HepG2 (cell line): ENCODE data around the gene KMT2B. TPM values are rescaled to one million over a fixed set of nuclear protein-coding genes. Genes with fewer than 3 reads are reported as not detected.
A peak's percentile ranks its signal among the peaks of the same experiment; 100 is the strongest.

Experiments used
- ATAC-seq: fragments of 200-7000 bp; cut with Tn5 transposase; 3 replicates; pipeline ENCODE4 v1.9.1; 2020; ENCODE audit warnings: mild to moderate bottlenecking, moderate library complexity
- BruUV-seq: library from RNA; stranded (reverse); fragments of 400-500 nt; replicated peaks from 2 replicates; lab custom pipeline; 2021; lab: Mats Ljungman, UMichigan
- CTCF ChIA-PET: fragments of 300-600 bp; formaldehyde crosslinking; extraction: SDS; loops from one replicate; lab custom pipeline; 2021; ENCODE audit warnings: low total read pairs, inconsistent platforms, low intra/inter-chr PET ratio; lab: Yijun Ruan, JAX
- POLR2A ChIA-PET: fragments of 350-600 bp; sonication (Branson Sonifier 250); formaldehyde crosslinking; loops from one replicate; lab custom pipeline; 2020; ENCODE audit warnings: antibody characterized with exemption, inconsistent platforms; lab: Yijun Ruan, JAX
- DNase-seq: peaks from one replicate; pipeline ENCODE4 v3.0.0-alpha.2; 2015; ENCODE audit warnings: low spot score
- FAIRE-seq: peaks from 3 replicates; lab custom pipeline; 2011; peaks lifted over from hg19 to GRCh38; lab: Jason Lieb, UNC
- H2AFZ ChIP-seq: one replicate; pipeline ENCODE4 v1.6.1; 2011; ENCODE audit warnings: low read length, inconsistent platforms
- H3K27ac ChIP-seq: fragments of 300-600 bp; 3 replicates; pipeline ENCODE4 v1.8.0; 2011; ENCODE audit warnings: mixed run types, mild to moderate bottlenecking, mixed read lengths, low read length, inconsistent platforms; ENCODE audit not compliant: insufficient read depth; ENCODE audit errors: extremely low read length
- H3K27me3 ChIP-seq, 2 experiments: fragments of 200-600 bp in 1 of 2; 2 replicates in 1 of 2; 3 replicates in 1 of 2; pipeline versions ENCODE4 v1.6.0 to v1.8.0; 2011; ENCODE audit warnings: low read length in 2 of 2, mild to moderate bottlenecking in 2 of 2, moderate library complexity in 2 of 2, inconsistent platforms in 1 of 2; ENCODE audit not compliant: insufficient read depth in 2 of 2, control insufficient read depth in 1 of 2
- H3K36me3 ChIP-seq, 2 experiments: fragments of 200-600 bp in 1 of 2; replicated peaks in 1 of 2; 2 replicates in 1 of 2; 3 replicates in 1 of 2; pipeline versions ENCODE4 v1.5.1 to v1.8.0; 2011; ENCODE audit warnings: low read length in 2 of 2, inconsistent platforms in 1 of 2; ENCODE audit not compliant: insufficient read depth in 2 of 2, control insufficient read depth in 1 of 2
- H3K4me1 ChIP-seq: 2 replicates; pipeline ENCODE4 v1.5.1; 2012; ENCODE audit warnings: low read length, inconsistent platforms; ENCODE audit not compliant: insufficient read depth
- H3K4me2 ChIP-seq: 2 replicates; pipeline ENCODE4 v1.6.0; 2011; ENCODE audit warnings: low read depth, low read length, inconsistent platforms
- H3K4me3 ChIP-seq, 3 experiments: fragments of 200-600 bp in 1 of 3; sonication (generic), shearing (Covaris generic) in 1 of 3; replicated peaks in 1 of 3; 2 replicates each; pipeline ENCODE4 v1.5.1; 2011 to 2016; ENCODE audit warnings: low read length in 3 of 3, inconsistent platforms in 2 of 3, low read depth in 2 of 3, mild to moderate bottlenecking in 2 of 3, control low read depth in 1 of 3, mixed read lengths in 1 of 3; ENCODE audit not compliant: insufficient read depth in 1 of 3
- H3K79me2 ChIP-seq: one replicate; pipeline ENCODE4 v1.6.1; 2011; ENCODE audit warnings: low read length, inconsistent platforms; ENCODE audit not compliant: insufficient read depth
- H3K9ac ChIP-seq: 2 replicates; pipeline ENCODE4 v1.6.0; 2011; ENCODE audit warnings: mild to moderate bottlenecking, low read depth, low read length, inconsistent platforms; ENCODE audit not compliant: insufficient read depth
- H3K9me3 ChIP-seq: 2 replicates; pipeline ENCODE4 v1.5.1; 2012; ENCODE audit warnings: mild to moderate bottlenecking, low read length
- H4K20me1 ChIP-seq: 2 replicates; pipeline ENCODE4 v1.6.0; 2011; ENCODE audit warnings: inconsistent platforms, mild to moderate bottlenecking, low read length, moderate library complexity; ENCODE audit not compliant: insufficient read depth
- CAMTA2 ChIP-seq: sonication (generic); formaldehyde crosslinking; IDR thresholded peaks from 2 replicates; pipeline ENCODE4 v1.4.0; 2020; ENCODE audit warnings: mild to moderate bottlenecking, missing genetic modification reagents, borderline replicate concordance
- NFRKB ChIP-seq: fragments of 450-650 bp; IDR thresholded peaks from 2 replicates; pipeline ENCODE4 v1.6.1; 2017
- RARG ChIP-seq: sonication (generic); formaldehyde crosslinking; IDR thresholded peaks from 2 replicates; pipeline ENCODE4 v1.4.0; 2020; ENCODE audit warnings: low read depth, mild to moderate bottlenecking, missing genetic modification reagents
- STAT5B ChIP-seq: sonication (generic); formaldehyde crosslinking; IDR thresholded peaks from 2 replicates; pipeline ENCODE4 v1.4.0; 2020; ENCODE audit warnings: missing genetic modification reagents
- ZNF138 ChIP-seq: sonication (generic); formaldehyde crosslinking; IDR thresholded peaks from 2 replicates; pipeline ENCODE4 v1.5.0; 2020; ENCODE audit warnings: mild to moderate bottlenecking, low read depth, missing genetic modification reagents
- ZNF678 ChIP-seq: sonication (generic); formaldehyde crosslinking; IDR thresholded peaks from 2 replicates; pipeline ENCODE4 v1.4.0; 2020; ENCODE audit warnings: mild to moderate bottlenecking, missing genetic modification reagents
- ZNF747 ChIP-seq: sonication (generic); formaldehyde crosslinking; IDR thresholded peaks from 2 replicates; pipeline ENCODE4 v1.8.1; 2023; ENCODE audit warnings: missing genetic modification reagents, mild to moderate bottlenecking, borderline replicate concordance
- ZNF792 ChIP-seq: IDR thresholded peaks from 2 replicates; pipeline ENCODE4 v1.6.1; 2016
- ZNF879 ChIP-seq: sonication (generic); formaldehyde crosslinking; IDR thresholded peaks from 2 replicates; pipeline ENCODE4 v1.8.1; 2023; ENCODE audit warnings: missing genetic modification reagents
- WGBS: methylation state at CpG from one replicate; pipeline ENCODE4 v1.1.6; 2017; ENCODE audit warnings: low lambda C conversion rate; 5-methylcytosine and 5-hydroxymethylcytosine counted together
- in situ Hi-C: cut with HindIII; loops from 2 replicates; pipeline ENCODE4 v1.10.0; 2017; ENCODE audit warnings: low pct_unique_long_range_greater_than_20kb; ENCODE audit not compliant: extremely low pct_ligation_motif_present
- intact Hi-C: fragments of 100-400 bp; cut with micrococcal nuclease; formaldehyde crosslinking; loops from one replicate; pipeline ENCODE4 v1.10.0; 2022; ENCODE audit not compliant: unreplicated experiment
- polyA plus RNA-seq, 8 experiments: library from polyadenylated mRNA; depleted of rRNA in 3 of 8; stranded (reverse) in 7 of 8; unstranded in 1 of 8; fragments of >200 nt; fragmentation: Illumina TruSeq in 4 of 8; extraction: Trizol in 4 of 8; gene quantifications; 2 replicates each; pipeline versions ENCODE4 v1.2.1 to v1.2.3, GENCODE V29; 2011 to 2016; ENCODE audit warnings: low read depth in 4 of 8, missing spikeins in 1 of 8, mixed read lengths in 1 of 8; ENCODE audit not compliant: insufficient read depth in 1 of 8
- total RNA-seq, 5 experiments: library from RNA; depleted of rRNA; stranded (reverse); fragments of >200 nt; fragmentation: Illumina TruSeq; extraction: Trizol; gene quantifications; 2 replicates each; pipeline ENCODE4 v1.2.3, GENCODE V29; 2016; ENCODE audit warnings: low read depth in 1 of 5
- TF ChIP-seq, protein P1 (sequence below): conservative IDR thresholded peaks from 2 replicates; pipeline ENCODE4 v1.6.1; 2018; ENCODE audit warnings: missing genetic modification reagents
- TF ChIP-seq, protein P2 (sequence below): sonication (generic); formaldehyde crosslinking; IDR thresholded peaks from 2 replicates; pipeline ENCODE4 v1.9.0; 2021; ENCODE audit warnings: missing genetic modification reagents, mild to moderate bottlenecking, borderline replicate concordance
- TF ChIP-seq, protein P3 (sequence below): sonication (generic); formaldehyde crosslinking; IDR thresholded peaks from one replicate; pipeline ENCODE4 v1.5.1; 2020; ENCODE audit warnings: mild to moderate bottlenecking, missing genetic modification reagents; ENCODE audit errors: not compliant biosample characterization

Gene KMT2B
- total and polyA plus RNA-seq, 2 of the 13 experiments (the other 11 are each of a cell fraction or from before 2014, with no cell fraction given), result 6.2 to 16.9 TPM

DNA sequence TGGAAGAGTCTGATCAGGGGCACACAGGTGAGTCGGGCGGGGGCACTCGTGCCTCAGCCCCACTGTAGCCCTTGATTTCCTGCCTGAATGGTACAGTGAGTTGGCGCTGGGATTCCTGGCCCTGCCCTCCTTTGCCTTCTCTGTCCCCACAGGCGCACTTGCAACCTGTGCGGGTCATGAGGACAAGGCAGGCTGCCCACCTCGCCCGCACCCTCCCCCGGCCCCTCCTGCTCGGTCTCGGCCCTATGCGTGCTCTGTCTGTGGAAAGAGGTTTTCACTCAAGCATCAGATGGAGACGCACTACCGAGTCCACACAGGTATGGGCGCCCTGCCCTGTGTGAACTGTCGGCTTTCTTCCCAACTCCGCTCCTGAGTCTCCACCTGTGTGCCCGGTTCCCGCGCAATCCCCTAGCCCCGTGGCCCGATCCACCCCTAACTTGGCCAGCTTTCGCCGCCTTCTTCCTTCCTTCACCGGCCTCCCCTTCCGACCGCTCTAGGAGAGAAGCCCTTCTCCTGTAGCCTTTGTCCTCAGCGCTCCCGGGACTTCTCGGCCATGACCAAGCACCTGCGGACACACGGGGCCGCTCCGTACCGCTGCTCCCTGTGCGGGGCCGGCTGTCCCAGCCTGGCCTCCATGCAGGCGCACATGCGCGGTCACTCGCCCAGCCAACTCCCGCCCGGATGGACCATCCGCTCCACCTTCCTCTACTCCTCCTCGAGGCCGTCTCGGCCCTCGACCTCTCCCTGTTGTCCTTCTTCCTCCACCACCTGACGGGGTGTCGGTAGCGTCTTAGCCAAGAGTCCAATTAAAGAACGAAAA, 1.6 kb upstream of the KMT2B start:
- no TSS peak for BruUV-seq
- peak; percentile 32 for DNase-seq
- TF ChIP-seq, protein P1, sequence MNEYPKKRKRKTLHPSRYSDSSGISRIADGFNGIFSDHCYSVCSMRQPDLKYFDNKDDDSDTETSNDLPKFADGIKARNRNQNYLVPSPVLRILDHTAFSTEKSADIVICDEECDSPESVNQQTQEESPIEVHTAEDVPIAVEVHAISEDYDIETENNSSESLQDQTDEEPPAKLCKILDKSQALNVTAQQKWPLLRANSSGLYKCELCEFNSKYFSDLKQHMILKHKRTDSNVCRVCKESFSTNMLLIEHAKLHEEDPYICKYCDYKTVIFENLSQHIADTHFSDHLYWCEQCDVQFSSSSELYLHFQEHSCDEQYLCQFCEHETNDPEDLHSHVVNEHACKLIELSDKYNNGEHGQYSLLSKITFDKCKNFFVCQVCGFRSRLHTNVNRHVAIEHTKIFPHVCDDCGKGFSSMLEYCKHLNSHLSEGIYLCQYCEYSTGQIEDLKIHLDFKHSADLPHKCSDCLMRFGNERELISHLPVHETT (CRISPR knock-in tag), result no peak
- TF ChIP-seq NFRKB, result no peak
- TF ChIP-seq ZNF747 (CRISPR knock-in tag), result peak; percentile 80; the same call in 1 of the 2 replicates
- TF ChIP-seq CAMTA2 (CRISPR knock-in tag), result no peak
- no peak for TF ChIP-seq ZNF879
- no peak for TF ChIP-seq STAT5B (CRISPR knock-in tag)
- TF ChIP-seq, protein P2, sequence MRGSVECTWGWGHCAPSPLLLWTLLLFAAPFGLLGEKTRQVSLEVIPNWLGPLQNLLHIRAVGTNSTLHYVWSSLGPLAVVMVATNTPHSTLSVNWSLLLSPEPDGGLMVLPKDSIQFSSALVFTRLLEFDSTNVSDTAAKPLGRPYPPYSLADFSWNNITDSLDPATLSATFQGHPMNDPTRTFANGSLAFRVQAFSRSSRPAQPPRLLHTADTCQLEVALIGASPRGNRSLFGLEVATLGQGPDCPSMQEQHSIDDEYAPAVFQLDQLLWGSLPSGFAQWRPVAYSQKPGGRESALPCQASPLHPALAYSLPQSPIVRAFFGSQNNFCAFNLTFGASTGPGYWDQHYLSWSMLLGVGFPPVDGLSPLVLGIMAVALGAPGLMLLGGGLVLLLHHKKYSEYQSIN (CRISPR knock-in tag), result no peak
- TF ChIP-seq, protein P3, sequence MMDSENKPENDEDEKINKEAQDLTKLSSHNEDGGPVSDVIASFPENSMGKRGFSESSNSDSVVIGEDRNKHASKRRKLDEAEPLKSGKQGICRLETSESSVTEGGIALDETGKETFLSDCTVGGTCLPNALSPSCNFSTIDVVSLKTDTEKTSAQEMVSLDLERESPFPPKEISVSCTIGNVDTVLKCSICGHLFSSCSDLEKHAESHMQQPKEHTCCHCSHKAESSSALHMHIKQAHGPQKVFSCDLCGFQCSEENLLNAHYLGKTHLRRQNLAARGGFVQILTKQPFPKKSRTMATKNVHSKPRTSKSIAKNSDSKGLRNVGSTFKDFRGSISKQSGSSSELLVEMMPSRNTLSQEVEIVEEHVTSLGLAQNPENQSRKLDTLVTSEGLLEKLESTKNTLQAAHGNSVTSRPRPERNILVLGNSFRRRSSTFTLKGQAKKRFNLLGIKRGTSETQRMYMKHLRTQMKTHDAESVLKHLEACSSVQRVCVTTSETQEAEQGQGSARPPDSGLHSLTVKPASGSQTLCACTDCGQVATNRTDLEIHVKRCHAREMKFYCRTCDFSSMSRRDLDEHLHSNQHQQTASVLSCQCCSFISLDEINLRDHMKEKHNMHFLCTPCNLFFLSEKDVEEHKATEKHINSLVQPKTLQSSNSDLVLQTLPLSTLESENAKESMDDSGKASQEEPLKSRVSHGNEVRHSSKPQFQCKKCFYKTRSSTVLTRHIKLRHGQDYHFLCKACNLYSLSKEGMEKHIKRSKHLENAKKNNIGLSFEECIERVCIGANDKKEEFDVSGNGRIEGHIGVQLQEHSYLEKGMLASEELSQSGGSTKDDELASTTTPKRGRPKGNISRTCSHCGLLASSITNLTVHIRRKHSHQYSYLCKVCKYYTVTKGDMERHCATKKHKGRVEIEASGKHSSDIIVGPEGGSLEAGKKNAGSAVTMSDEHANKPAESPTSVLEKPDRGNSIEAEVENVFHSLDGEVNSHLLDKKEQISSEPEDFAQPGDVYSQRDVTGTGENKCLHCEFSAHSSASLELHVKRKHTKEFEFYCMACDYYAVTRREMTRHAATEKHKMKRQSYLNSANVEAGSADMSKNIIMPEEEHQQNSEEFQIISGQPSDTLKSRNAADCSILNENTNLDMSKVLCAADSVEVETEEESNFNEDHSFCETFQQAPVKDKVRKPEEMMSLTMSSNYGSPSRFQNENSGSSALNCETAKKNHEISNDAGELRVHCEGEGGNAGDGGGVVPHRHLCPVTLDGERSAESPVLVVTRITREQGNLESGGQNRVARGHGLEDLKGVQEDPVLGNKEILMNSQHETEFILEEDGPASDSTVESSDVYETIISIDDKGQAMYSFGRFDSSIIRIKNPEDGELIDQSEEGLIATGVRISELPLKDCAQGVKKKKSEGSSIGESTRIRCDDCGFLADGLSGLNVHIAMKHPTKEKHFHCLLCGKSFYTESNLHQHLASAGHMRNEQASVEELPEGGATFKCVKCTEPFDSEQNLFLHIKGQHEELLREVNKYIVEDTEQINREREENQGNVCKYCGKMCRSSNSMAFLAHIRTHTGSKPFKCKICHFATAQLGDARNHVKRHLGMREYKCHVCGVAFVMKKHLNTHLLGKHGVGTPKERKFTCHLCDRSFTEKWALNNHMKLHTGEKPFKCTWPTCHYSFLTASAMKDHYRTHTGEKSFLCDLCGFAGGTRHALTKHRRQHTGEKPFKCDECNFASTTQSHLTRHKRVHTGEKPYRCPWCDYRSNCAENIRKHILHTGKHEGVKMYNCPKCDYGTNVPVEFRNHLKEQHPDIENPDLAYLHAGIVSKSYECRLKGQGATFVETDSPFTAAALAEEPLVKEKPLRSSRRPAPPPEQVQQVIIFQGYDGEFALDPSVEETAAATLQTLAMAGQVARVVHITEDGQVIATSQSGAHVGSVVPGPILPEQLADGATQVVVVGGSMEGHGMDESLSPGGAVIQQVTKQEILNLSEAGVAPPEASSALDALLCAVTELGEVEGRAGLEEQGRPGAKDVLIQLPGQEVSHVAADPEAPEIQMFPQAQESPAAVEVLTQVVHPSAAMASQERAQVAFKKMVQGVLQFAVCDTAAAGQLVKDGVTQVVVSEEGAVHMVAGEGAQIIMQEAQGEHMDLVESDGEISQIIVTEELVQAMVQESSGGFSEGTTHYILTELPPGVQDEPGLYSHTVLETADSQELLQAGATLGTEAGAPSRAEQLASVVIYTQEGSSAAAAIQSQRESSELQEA (CRISPR knock-in tag), result no peak
- no peak for TF ChIP-seq RARG (CRISPR knock-in tag)
- peak; percentile 48; the same call in 1 of the 2 replicates for TF ChIP-seq ZNF138
- no peak for TF ChIP-seq ZNF678 (CRISPR knock-in tag)
- no peak; the same call in 1 of the 2 replicates for TF ChIP-seq ZNF792 (CRISPR knock-in tag)

More for the DNA sequence above, 1.6 kb upstream of the KMT2B start:
- Histone ChIP-seq H3K79me2 (peaks cover 21% of the 10 kb centered on the region), H3K27me3 (no peaks in the 10 kb centered on the region), H3K4me2 (peak overlapping the region; percentile 96), H3K36me3 (peaks cover 2 to 7% of the 10 kb centered on the region in 2 experiments; a peak in 3 of 5 replicates), H3K27ac (peak overlapping the region; percentile 78), H3K9ac (peak overlapping the region; percentile 81), H3K4me1 (peaks cover 34% of the 10 kb centered on the region), H2AFZ (peak overlapping the region; percentile 12), H3K9me3 (no peaks in the 10 kb centered on the region), H4K20me1 (peaks cover 8% of the 10 kb centered on the region), H3K4me3 (peak overlapping the region; percentile 69 to 91 (median 81))
- POLR2A ChIA-PET, result interaction anchor here (5.0 kb wide), 1 partner anchor 13 kb away, joined by 23 read pairs; no protein-coding TSS in a partner anchor
- intact Hi-C loops, result loop anchor here (1.0 kb wide), 1 partner anchor 22 kb away; no protein-coding TSS in a partner anchor
- peak; percentile 55 for ATAC-seq
- in situ Hi-C loops, result loop anchor here (5.0 kb wide), 1 partner anchor 169 kb away; the partner anchor contains the start of gene TMEM147
- FAIRE-seq, result no peak
- 2% methylated on average over 40 of the region's 52 CpGs for WGBS
- CTCF ChIA-PET, result interaction anchor here (1.4 to 7.0 kb wide), 5 partner anchors 14 to 216 kb away, joined by 3 to 201 read pairs (median 8); no protein-coding TSS in a partner anchor
